ENCODE results near the gene PANK4.

Gene PANK4

GRCh38 chr1:2494323-2494693, 32.1 kb downstream of the PANK4 start:
- DNase-seq = no peak

GRCh38 chr1:2493691-2494322, 32.6 kb downstream of the PANK4 start:
- no peak for DNase-seq

GRCh38 chr1:2493218-2493617, 33.2 kb downstream of the PANK4 start:
- no peak for DNase-seq

GRCh38 chr1:2492091-2492490, 34.3 kb downstream of the PANK4 start:
- no peak for DNase-seq

- DNase-seq = no peak
Measured at GRCh38 chr1:2489615-2490014, 36.8 kb downstream of the PANK4 start.

GRCh38 chr1:2488688-2489087, 37.7 kb downstream of the PANK4 start:
- DNase-seq = no peak

- DNase-seq = no peak
Measured at GRCh38 chr1:2486558-2486957, 39.8 kb downstream of the PANK4 start.

GRCh38 chr1:2486041-2486440, 40.4 kb downstream of the PANK4 start:
- no peak for DNase-seq

- no peak for DNase-seq
Measured at GRCh38 chr1:2483970-2484369, 42.4 kb downstream of the PANK4 start.

- DNase-seq = no peak
Measured at GRCh38 chr1:2483026-2483425, 43.4 kb downstream of the PANK4 start.

- no peak for DNase-seq
Measured at GRCh38 chr1:2482588-2482987, 43.8 kb downstream of the PANK4 start.

- no peak for DNase-seq
Measured at GRCh38 chr1:2481885-2482284, 44.5 kb downstream of the PANK4 start.

- DNase-seq = no peak
Measured at GRCh38 chr1:2480986-2481364, 45.4 kb downstream of the PANK4 start.

- no peak for DNase-seq
Measured at GRCh38 chr1:2480236-2480985, 46.0 kb downstream of the PANK4 start.

- DNase-seq = no peak
Measured at GRCh38 chr1:2479618-2480017, 46.8 kb downstream of the PANK4 start.

- DNase-seq = no peak
Measured at GRCh38 chr1:2479186-2479585, 47.2 kb downstream of the PANK4 start.

GRCh38 chr1:2477791-2478499, 48.5 kb downstream of the PANK4 start:
- DNase-seq = no peak

GRCh38 chr1:2477309-2477708, 49.1 kb downstream of the PANK4 start:
- no peak for DNase-seq

GRCh38 chr1:2476061-2476999, 50.1 kb downstream of the PANK4 start, which contains the start of gene PLCH2:
TSS of gene PLCH2 (plus strand) at chr1:2476289. CDS start at chr1:2476589, 300 bp downstream.
- no peak for DNase-seq

- no peak for DNase-seq
Measured at GRCh38 chr1:2475571-2475970, 50.8 kb downstream of the PANK4 start.

GRCh38 chr1:2474933-2475371, 51.4 kb downstream of the PANK4 start:
- no peak for DNase-seq

- DNase-seq = no peak
Measured at GRCh38 chr1:2474104-2474844, 52.1 kb downstream of the PANK4 start.

Data from stimulated activated CD4-positive, alpha-beta T cell treated with anti-CD3 and anti-CD28 coated beads, Interleukin-12 subunit alpha, Interleukin-12 subunit beta, amount 100 ng/mL, for 4 hours (primary cell).